HG02885 (cell line): Measurements from ENCODE around the gene LAMA3.

ENCODE experiments used
- ATAC-seq: cut with Tn5 transposase; IDR thresholded peaks from one replicate; pipeline ENCODE4 v1.9.1; 2021; ENCODE audit warnings: mild to moderate bottlenecking; ENCODE audit not compliant: unreplicated experiment, poor library complexity

Gene LAMA3

GRCh38 chr18:23982155-23983079, 293.2 kb downstream of the LAMA3 start:
- ATAC-seq, result no peak

- no peak for ATAC-seq
Measured at GRCh38 chr18:23983112-23983511, 293.9 kb downstream of the LAMA3 start.

- peak; percentile 86 for ATAC-seq
Measured at GRCh38 chr18:23986600-23987359, 297.5 kb downstream of the LAMA3 start.

- no peak for ATAC-seq
Measured at GRCh38 chr18:23990474-23991410, 301.5 kb downstream of the LAMA3 start.

- ATAC-seq, result peak; percentile 41
Measured at GRCh38 chr18:23992089-23992940, 303.1 kb downstream of the LAMA3 start.

- no peak for ATAC-seq
Measured at GRCh38 chr18:23992941-23993280, 303.7 kb downstream of the LAMA3 start.

- ATAC-seq, result no peak
Measured at GRCh38 chr18:23994361-23994902, 305.2 kb downstream of the LAMA3 start.

- ATAC-seq, result no peak
Measured at GRCh38 chr18:23995180-23995579, 305.9 kb downstream of the LAMA3 start.

GRCh38 chr18:23998018-23998417, 308.8 kb downstream of the LAMA3 start:
- no peak for ATAC-seq

GRCh38 chr18:23998820-23999219, 309.6 kb downstream of the LAMA3 start:
- ATAC-seq, result no peak

- ATAC-seq, result peak; percentile 74
Measured at GRCh38 chr18:24000613-24001490, 311.6 kb downstream of the LAMA3 start.

GRCh38 chr18:24002479-24002878, 313.2 kb downstream of the LAMA3 start:
- ATAC-seq, result no peak

GRCh38 chr18:24003288-24003687, 314.0 kb downstream of the LAMA3 start:
- ATAC-seq, result no peak

GRCh38 chr18:24003903-24004640, 314.8 kb downstream of the LAMA3 start:
- ATAC-seq, result no peak
